Right renal cortex interstitium (tissue), 3 donors: ENCODE measurements around the gene TMEM143. TPM values are rescaled to one million over a fixed set of nuclear protein-coding genes. Genes with fewer than 3 reads are reported as not detected.
"Not testable (repeated sequence)": the region's sequence is repeated elsewhere in the genome, so short reads cannot be mapped to it uniquely, and the experiment has no call there.

Source experiments
- DNase-seq, 3 donors: peaks; one replicate each; pipeline ENCODE4 v3.0.0-alpha.2; 2013; ENCODE audit warnings: low read depth in 3 of 3, low spot score in 2 of 3
- polyA plus RNA-seq, 3 donors: library from polyadenylated mRNA; unstranded; fragments of 120-200 nt; gene quantifications; one replicate each; pipeline ENCODE4 v1.2.1, GENCODE V29; 2013; ENCODE audit not compliant: insufficient read length in 3 of 3

TMEM143 gene
- polyA plus RNA-seq: 1 to 10 TPM; 7.7 to 9.4 (median 8.3) TPM

GRCh38 chr19:48363810-48364597 lies at the start of gene TMEM143, which contains the start of gene SYNGR4:
TMEM143 (minus strand) TSS chr19:48363940; CDS start chr19:48363920, 20 bp downstream.
SYNGR4 (plus strand) TSS chr19:48364367; CDS start chr19:48365843, 1,476 bp downstream.
- peak; percentile 100 for DNase-seq

GRCh38 chr19:48405850-48406249 lies 42.1 kb upstream of the TMEM143 start:
- DNase-seq: no peak

- no peak for DNase-seq
These were observed 41.4 kb upstream of the TMEM143 start for GRCh38 chr19:48405010-48405659.

GRCh38 chr19:48403606-48404005 lies 39.9 kb upstream of the TMEM143 start:
- DNase-seq: no peak

- no peak for DNase-seq
These were observed 37.5 kb upstream of the TMEM143 start for GRCh38 chr19:48401287-48401686.

- DNase-seq: no peak
These were observed 36.4 kb upstream of the TMEM143 start for GRCh38 chr19:48400018-48400742.

GRCh38 chr19:48398375-48399235 lies 34.9 kb upstream of the TMEM143 start:
- no peak for DNase-seq

GRCh38 chr19:48398102-48398374 lies 34.3 kb upstream of the TMEM143 start:
- no peak for DNase-seq

GRCh38 chr19:48397263-48398101 lies 33.7 kb upstream of the TMEM143 start:
- DNase-seq: no peak

GRCh38 chr19:48396824-48397176 lies 33.1 kb upstream of the TMEM143 start:
- DNase-seq: no peak

- no peak for DNase-seq
These were observed 32.5 kb upstream of the TMEM143 start for GRCh38 chr19:48396016-48396823.

GRCh38 chr19:48395499-48395898 lies 31.8 kb upstream of the TMEM143 start:
- DNase-seq: no peak

- DNase-seq: no peak
These were observed 31.4 kb upstream of the TMEM143 start for GRCh38 chr19:48395170-48395455.

GRCh38 chr19:48394331-48395169 lies 30.8 kb upstream of the TMEM143 start:
- DNase-seq: no peak

GRCh38 chr19:48393559-48394330 lies 30.0 kb upstream of the TMEM143 start, which contains the start of gene GRIN2D:
GRIN2D (plus strand) TSS chr19:48393668; CDS start chr19:48398393, 4,725 bp downstream.
- DNase-seq: no peak

GRCh38 chr19:48392860-48393558 lies 29.3 kb upstream of the TMEM143 start:
- DNase-seq: no peak

- not testable (repeated sequence) for DNase-seq
These were observed 28.2 kb upstream of the TMEM143 start for GRCh38 chr19:48392006-48392344.
